HepG2 (cell line): ENCODE data around the gene SLIT1. TPM values are rescaled to one million over a fixed set of nuclear protein-coding genes. Genes with fewer than 3 reads are reported as not detected.
A peak's percentile ranks its signal among the peaks of the same experiment; 100 is the strongest.

Experiments
- ARID2 ChIP-seq: sonication (generic); formaldehyde crosslinking; IDR thresholded peaks from 2 replicates; pipeline ENCODE4 v1.8.1; 2022; ENCODE audit warnings: mild to moderate bottlenecking, missing genetic modification reagents, borderline replicate concordance
- BRCA1 ChIP-seq: sonication (generic); formaldehyde crosslinking; IDR thresholded peaks from 2 replicates; pipeline ENCODE4 v1.4.0; 2020; ENCODE audit warnings: missing genetic modification reagents
- CAMTA2 ChIP-seq: sonication (generic); formaldehyde crosslinking; IDR thresholded peaks from 2 replicates; pipeline ENCODE4 v1.4.0; 2020; ENCODE audit warnings: mild to moderate bottlenecking, missing genetic modification reagents, borderline replicate concordance
- CENPBD1 ChIP-seq: sonication (generic); formaldehyde crosslinking; IDR thresholded peaks from 2 replicates; pipeline ENCODE4 v1.8.0; 2022; ENCODE audit warnings: missing genetic modification reagents, low read depth, mild to moderate bottlenecking, borderline replicate concordance
- FOXA3 ChIP-seq: IDR thresholded peaks from 2 replicates; pipeline ENCODE4 v1.6.1; 2016; ENCODE audit warnings: missing genetic modification reagents, missing compliant biosample characterization
- HIVEP1 ChIP-seq: sonication (generic); formaldehyde crosslinking; IDR thresholded peaks from 2 replicates; pipeline ENCODE4 v1.4.0; 2020; ENCODE audit warnings: mild to moderate bottlenecking, missing genetic modification reagents
- HMGA1 ChIP-seq: sonication (generic); formaldehyde crosslinking; conservative IDR thresholded peaks from 2 replicates; pipeline ENCODE4 v1.4.0; 2020; ENCODE audit warnings: missing genetic modification reagents
- KDM2A ChIP-seq: sonication (generic); formaldehyde crosslinking; IDR thresholded peaks from 2 replicates; pipeline ENCODE4 v1.4.0; 2020; ENCODE audit warnings: low read depth, missing genetic modification reagents, borderline replicate concordance
- KDM6A ChIP-seq: IDR thresholded peaks from 2 replicates; pipeline ENCODE4 v1.6.1; 2016; ENCODE audit warnings: low read depth
- MAFG ChIP-seq: sonication (generic); formaldehyde crosslinking; IDR thresholded peaks from 2 replicates; pipeline ENCODE4 v1.5.1; 2020; ENCODE audit warnings: mild to moderate bottlenecking, missing genetic modification reagents
- NFIC ChIP-seq: IDR thresholded peaks from 2 replicates; pipeline ENCODE4 v1.6.1; 2012; ENCODE audit warnings: mild to moderate bottlenecking, low read length, inconsistent platforms
- RBFOX2 ChIP-seq: fragments of 200-400 bp; formaldehyde crosslinking; IDR thresholded peaks from 2 replicates; pipeline ENCODE4 v1.6.1; 2017; ENCODE audit warnings: low read depth, mild to moderate bottlenecking, low read length
- SIX1 ChIP-seq: sonication (generic); formaldehyde crosslinking; IDR thresholded peaks from 2 replicates; pipeline ENCODE4 v1.4.0; 2020; ENCODE audit warnings: missing genetic modification reagents, borderline replicate concordance
- SP5 ChIP-seq: IDR thresholded peaks from 2 replicates; pipeline ENCODE4 v1.6.1; 2016; ENCODE audit warnings: low read depth, borderline replicate concordance
- TBX3 ChIP-seq: fragments of 450-650 bp; IDR thresholded peaks from 2 replicates; pipeline ENCODE4 v1.6.1; 2017; ENCODE audit warnings: antibody characterized with exemption, mild to moderate bottlenecking, inconsistent platforms, borderline replicate concordance
- TFAP4 ChIP-seq: sonication (generic); IDR thresholded peaks from 2 replicates; pipeline ENCODE4 v1.6.1; 2016; ENCODE audit warnings: low read depth, borderline replicate concordance
- XBP1 ChIP-seq: sonication (generic); formaldehyde crosslinking; IDR thresholded peaks from 2 replicates; pipeline ENCODE4 v1.5.0; 2020; ENCODE audit warnings: missing genetic modification reagents
- ZBTB20 ChIP-seq: sonication (generic); formaldehyde crosslinking; IDR thresholded peaks from 2 replicates; pipeline ENCODE4 v1.8.1; 2023; ENCODE audit warnings: missing genetic modification reagents, low read depth, mild to moderate bottlenecking, borderline replicate concordance
- ZBTB43 ChIP-seq: sonication (generic); formaldehyde crosslinking; conservative IDR thresholded peaks from 2 replicates; pipeline ENCODE4 v1.4.0; 2020; ENCODE audit warnings: missing genetic modification reagents
- ZBTB49 ChIP-seq: sonication (generic); formaldehyde crosslinking; IDR thresholded peaks from 2 replicates; pipeline ENCODE4 v1.4.0; 2020; ENCODE audit warnings: missing genetic modification reagents, borderline replicate concordance
- ZNF235 ChIP-seq: sonication (generic); formaldehyde crosslinking; IDR thresholded peaks from 2 replicates; pipeline ENCODE4 v1.8.1; 2023; ENCODE audit warnings: mild to moderate bottlenecking, missing genetic modification reagents, borderline replicate concordance
- ZNF280D ChIP-seq: sonication (generic); formaldehyde crosslinking; IDR thresholded peaks from 2 replicates; pipeline ENCODE4 v1.5.1; 2020; ENCODE audit warnings: mild to moderate bottlenecking, missing genetic modification reagents
- ZNF557 ChIP-seq: sonication (generic); formaldehyde crosslinking; IDR thresholded peaks from 2 replicates; pipeline ENCODE4 v1.4.0; 2020; ENCODE audit warnings: missing genetic modification reagents
- polyA plus RNA-seq, 8 experiments: library from polyadenylated mRNA; depleted of rRNA in 3 of 8; stranded (reverse) in 7 of 8; unstranded in 1 of 8; fragments of >200 nt; fragmentation: Illumina TruSeq in 4 of 8; extraction: Trizol in 4 of 8; gene quantifications; 2 replicates each; pipeline versions ENCODE4 v1.2.1 to v1.2.3, GENCODE V29; 2011 to 2016; ENCODE audit warnings: low read depth in 4 of 8, missing spikeins in 1 of 8, mixed read lengths in 1 of 8; ENCODE audit not compliant: insufficient read depth in 1 of 8
- total RNA-seq, 5 experiments: library from RNA; depleted of rRNA; stranded (reverse); fragments of >200 nt; fragmentation: Illumina TruSeq; extraction: Trizol; gene quantifications; 2 replicates each; pipeline ENCODE4 v1.2.3, GENCODE V29; 2016; ENCODE audit warnings: low read depth in 1 of 5

Gene SLIT1
- total and polyA plus RNA-seq, 2 of the 13 experiments (the other 11 are each of a cell fraction or from before 2014, with no cell fraction given) = 0.09 to 0.33 TPM

GRCh38 chr10:97157578-97158095 lies 28.1 kb downstream of the SLIT1 start (continued):
- TF ChIP-seq HIVEP1 (CRISPR knock-in tag) (peak; percentile 88), CENPBD1 (CRISPR knock-in tag) (no peak), ZNF235 (CRISPR knock-in tag) (no peak), XBP1 (CRISPR knock-in tag) (no peak), KDM6A (CRISPR knock-in tag) (0 out of 2 replicates have a peak, but pooled peaks have one; percentile 58), HMGA1 (CRISPR knock-in tag) (no peak), ZBTB49 (no peak), RBFOX2 (peak; percentile 68), NFIC (peak; percentile 80; the same call in 1 of the 2 replicates), TFAP4 (peak; percentile 77; the same call in 1 of the 2 replicates), ZNF557 (0 out of 2 replicates have a peak, but pooled peaks have one; percentile 72), ZBTB20 (CRISPR knock-in tag) (peak; percentile 67; the same call in 1 of the 2 replicates), KDM2A (CRISPR knock-in tag) (peak; percentile 68), ZBTB43 (CRISPR knock-in tag) (no peak), MAFG (CRISPR knock-in tag) (no peak), TBX3 (no peak), ZNF280D (CRISPR knock-in tag) (peak; percentile 47; the same call in 1 of the 2 replicates), CAMTA2 (CRISPR knock-in tag) (no peak), SP5 (CRISPR knock-in tag) (peak; percentile 97), FOXA3 (CRISPR knock-in tag) (peak; percentile 81), ARID2 (CRISPR knock-in tag) (0 out of 2 replicates have a peak, but pooled peaks have one; percentile 23), BRCA1 (CRISPR knock-in tag) (no peak), SIX1 (peak; percentile 37; the same call in 1 of the 2 replicates)
